ENCODE results near the gene TAX1BP3. TPM values are rescaled to one million over a fixed set of nuclear protein-coding genes. Genes with fewer than 3 reads are reported as not detected.
A peak's percentile ranks its signal among the peaks of the same experiment; 100 is the strongest.

The TAX1BP3 gene
- total and polyA plus RNA-seq, 2 donors (not counting 1 experiment from before 2014, with no cell fraction given) = 121 to 141 TPM

DNA sequence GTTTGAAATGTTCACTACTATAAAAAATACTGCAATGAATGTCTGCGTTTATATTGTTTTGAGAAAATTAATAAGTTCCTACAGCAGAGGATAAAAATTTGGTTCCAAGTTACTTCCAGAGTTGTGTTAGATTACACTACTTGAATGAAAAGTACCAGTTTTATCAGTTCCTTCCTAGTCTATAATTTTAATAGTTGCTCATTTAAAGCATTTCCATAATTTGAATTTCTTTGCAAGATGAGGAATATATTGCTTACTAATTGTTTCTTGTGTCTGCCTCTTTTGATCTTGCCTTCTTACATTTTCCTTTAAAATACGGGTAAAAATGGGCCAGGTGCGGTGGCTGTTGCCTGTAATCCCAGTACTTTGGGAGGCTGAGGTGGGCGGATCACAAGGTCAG lies 4.2 kb upstream of the TAX1BP3 start:
- peaks cover 19% of the 10 kb centered on the region for H3K79me2 ChIP-seq (ENCODE audit: control insufficient read depth, insufficient read depth, low read length)
- no peak for DNase-seq (ENCODE audit: low read depth in 2 of 2)
- H4K20me1 ChIP-seq (ENCODE audit: control insufficient read depth, extremely low read depth, insufficient read depth, low read length) = no peaks in the 10 kb centered on the region
- H3K4me3 ChIP-seq (replicated peaks in 1 of 4; ENCODE audit: control extremely low read depth in 1 of 4, insufficient read depth in 1 of 4, low read depth in 3 of 4, low read length in 4 of 4) = no peak overlapping the region
- H3K9me3 ChIP-seq (ENCODE audit: control insufficient read depth, insufficient read depth, low read depth, low read length) = no peaks in the 10 kb centered on the region
- H3K27me3 ChIP-seq (ENCODE audit: control insufficient read depth, insufficient read depth, low read length) = no peaks in the 10 kb centered on the region
- peaks cover 2% of the 10 kb centered on the region for H3K4me1 ChIP-seq (ENCODE audit: control insufficient read depth, extremely low read depth, insufficient read depth, low read length)
- H3K9ac ChIP-seq (ENCODE audit: insufficient read depth, low read length) = no peak overlapping the region
- TF ChIP-seq CTCF (conservative IDR thresholded peaks at IDR 0.05 in 1 of 2, IDR thresholded peaks at IDR 0.05 in 1 of 2; ENCODE audit: low read depth in 1 of 2, low read length in 2 of 2) = no peak
- no peak for TF ChIP-seq EZH2 (IDR thresholded peaks at IDR 0.05; ENCODE audit: low read length, missing control alignments)
- H3K27ac ChIP-seq (ENCODE audit: insufficient read depth, low read length) = no peak overlapping the region
- no peak overlapping the region for H3K4me2 ChIP-seq (ENCODE audit: extremely low read depth, insufficient read depth, low read length)
- no peak overlapping the region for H2AFZ ChIP-seq (ENCODE audit: low read length)
- no peaks in the 10 kb centered on the region for H3K36me3 ChIP-seq (ENCODE audit: control insufficient read depth, insufficient read depth, low read length)

- H2AFZ ChIP-seq (ENCODE audit: low read length) = no peak overlapping the region
- no peak for DNase-seq (ENCODE audit: low read depth in 2 of 2)
- peaks cover 11% of the 10 kb centered on the region for H3K4me1 ChIP-seq (ENCODE audit: control insufficient read depth, extremely low read depth, insufficient read depth, low read length)
- TF ChIP-seq CTCF (conservative IDR thresholded peaks at IDR 0.05 in 1 of 2, IDR thresholded peaks at IDR 0.05 in 1 of 2; ENCODE audit: low read depth in 1 of 2, low read length in 2 of 2) = no peak
- TF ChIP-seq EZH2 (IDR thresholded peaks at IDR 0.05; ENCODE audit: low read length, missing control alignments) = no peak
- peaks cover 42% of the 10 kb centered on the region for H3K79me2 ChIP-seq (ENCODE audit: control insufficient read depth, insufficient read depth, low read length)
- peak overlapping the region; percentile 93 for H3K27ac ChIP-seq (ENCODE audit: insufficient read depth, low read length)
- no peak overlapping the region for H3K9ac ChIP-seq (ENCODE audit: insufficient read depth, low read length)
- H3K27me3 ChIP-seq (ENCODE audit: control insufficient read depth, insufficient read depth, low read length) = no peaks in the 10 kb centered on the region
- H4K20me1 ChIP-seq (ENCODE audit: control insufficient read depth, extremely low read depth, insufficient read depth, low read length) = no peaks in the 10 kb centered on the region
- H3K4me2 ChIP-seq (ENCODE audit: extremely low read depth, insufficient read depth, low read length) = peak overlapping the region; percentile 90
- no peaks in the 10 kb centered on the region for H3K9me3 ChIP-seq (ENCODE audit: control insufficient read depth, insufficient read depth, low read depth, low read length)
- H3K36me3 ChIP-seq (ENCODE audit: control insufficient read depth, insufficient read depth, low read length) = peaks cover 5% of the 10 kb centered on the region
- peak overlapping the region; percentile 58 to 98 (median 87) for H3K4me3 ChIP-seq (replicated peaks in 1 of 4; ENCODE audit: control extremely low read depth in 1 of 4, insufficient read depth in 1 of 4, low read depth in 3 of 4, low read length in 4 of 4)
Measured at GRCh38 chr17:3669548-3669947, 1.2 kb upstream of the TAX1BP3 start.

DNA sequence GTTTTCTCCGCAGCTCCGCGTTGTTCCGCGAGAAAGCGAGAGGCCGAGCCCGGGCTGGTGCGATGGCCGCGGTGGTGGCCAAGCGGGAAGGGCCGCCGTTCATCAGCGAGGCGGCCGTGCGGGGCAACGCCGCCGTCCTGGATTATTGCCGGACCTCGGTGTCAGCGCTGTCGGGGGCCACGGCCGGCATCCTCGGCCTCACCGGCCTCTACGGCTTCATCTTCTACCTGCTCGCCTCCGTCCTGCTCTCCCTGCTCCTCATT lies 638 bp upstream of the TAX1BP3 start:
- Histone ChIP-seq H3K79me2 (ENCODE audit: control insufficient read depth, insufficient read depth, low read length) (peaks cover 46% of the 10 kb centered on the region), H3K36me3 (ENCODE audit: control insufficient read depth, insufficient read depth, low read length) (peaks cover 7% of the 10 kb centered on the region)

More for the DNA sequence above, 638 bp upstream of the TAX1BP3 start:
- Histone ChIP-seq H3K9me3 (ENCODE audit: control insufficient read depth, insufficient read depth, low read depth, low read length) (no peaks in the 10 kb centered on the region), H3K27me3 (ENCODE audit: control insufficient read depth, insufficient read depth, low read length) (no peaks in the 10 kb centered on the region), H2AFZ (ENCODE audit: low read length) (peak overlapping the region; percentile 80), H3K4me2 (ENCODE audit: extremely low read depth, insufficient read depth, low read length) (peak overlapping the region; percentile 90), H3K9ac (ENCODE audit: insufficient read depth, low read length) (peak overlapping the region; percentile 97), H3K4me3 (replicated peaks in 1 of 4; ENCODE audit: control extremely low read depth in 1 of 4, insufficient read depth in 1 of 4, low read depth in 3 of 4, low read length in 4 of 4) (peak overlapping the region; percentile 58 to 98 (median 87)), H3K27ac (ENCODE audit: insufficient read depth, low read length) (peak overlapping the region; percentile 93), H4K20me1 (ENCODE audit: control insufficient read depth, extremely low read depth, insufficient read depth, low read length) (no peaks in the 10 kb centered on the region), H3K4me1 (ENCODE audit: control insufficient read depth, extremely low read depth, insufficient read depth, low read length) (peaks cover 11% of the 10 kb centered on the region)
- TF ChIP-seq EZH2 (IDR thresholded peaks at IDR 0.05; ENCODE audit: low read length, missing control alignments) = no peak
- TF ChIP-seq CTCF (conservative IDR thresholded peaks at IDR 0.05 in 1 of 2, IDR thresholded peaks at IDR 0.05 in 1 of 2; ENCODE audit: low read depth in 1 of 2, low read length in 2 of 2) = no peak
- DNase-seq (ENCODE audit: low read depth in 2 of 2) = no peak
